HEK293 (cell line): Measurements from ENCODE around the gene GALNT2.

Experiments used
- BCL11A ChIP-seq: fragments of 450-650 bp; formaldehyde crosslinking; IDR thresholded peaks from 2 replicates; pipeline ENCODE4 v1.5.1; 2016; ENCODE audit warnings: low read depth, missing biosample characterization, missing genetic modification characterization
- INSM2 ChIP-seq: fragments of 450-650 bp; formaldehyde crosslinking; IDR thresholded peaks from 2 replicates; pipeline ENCODE4 v1.5.1; 2016; ENCODE audit warnings: missing biosample characterization, missing genetic modification characterization
- KLF16 ChIP-seq: fragments of 450-650 bp; formaldehyde crosslinking; IDR thresholded peaks from 2 replicates; pipeline ENCODE4 v1.5.1; 2017; ENCODE audit warnings: missing biosample characterization, missing genetic modification characterization
- KLF8 ChIP-seq: fragments of 450-650 bp; formaldehyde crosslinking; IDR thresholded peaks from 2 replicates; pipeline ENCODE4 v1.5.1; 2016; ENCODE audit warnings: missing biosample characterization, missing genetic modification characterization
- SP7 ChIP-seq: fragments of 450-650 bp; formaldehyde crosslinking; IDR thresholded peaks from 2 replicates; pipeline ENCODE4 v1.5.1; 2016; ENCODE audit warnings: missing biosample characterization, missing genetic modification characterization
- ZBTB10 ChIP-seq: fragments of 450-650 bp; formaldehyde crosslinking; IDR thresholded peaks from 2 replicates; pipeline ENCODE4 v1.5.1; 2016; ENCODE audit warnings: missing biosample characterization, missing genetic modification characterization
- ZBTB7A ChIP-seq: fragments of 450-650 bp; formaldehyde crosslinking; IDR thresholded peaks from 2 replicates; pipeline ENCODE4 v1.5.1; 2016; ENCODE audit warnings: low read depth, missing biosample characterization, missing genetic modification characterization
- ZBTB8A ChIP-seq: fragments of 450-650 bp; formaldehyde crosslinking; IDR thresholded peaks from 2 replicates; pipeline ENCODE4 v1.5.1; 2016; ENCODE audit warnings: missing biosample characterization, missing genetic modification characterization
- ZFP37 ChIP-seq: fragments of 450-650 bp; formaldehyde crosslinking; IDR thresholded peaks from 2 replicates; pipeline ENCODE4 v1.5.1; 2016; ENCODE audit warnings: missing biosample characterization, missing genetic modification characterization
- ZNF133 ChIP-seq: fragments of 450-650 bp; formaldehyde crosslinking; IDR thresholded peaks from 2 replicates; pipeline ENCODE4 v1.5.1; 2016; ENCODE audit warnings: missing biosample characterization, missing genetic modification characterization
- ZNF148 ChIP-seq: fragments of 450-650 bp; formaldehyde crosslinking; IDR thresholded peaks from 2 replicates; pipeline ENCODE4 v1.5.0; 2017; ENCODE audit warnings: missing biosample characterization, missing genetic modification characterization, borderline replicate concordance
- ZNF2 ChIP-seq: fragments of 450-650 bp; formaldehyde crosslinking; IDR thresholded peaks from 2 replicates; pipeline ENCODE4 v1.5.1; 2016; ENCODE audit warnings: missing biosample characterization, missing genetic modification characterization
- ZNF324 ChIP-seq: fragments of 450-650 bp; formaldehyde crosslinking; IDR thresholded peaks from 2 replicates; pipeline ENCODE4 v1.5.1; 2016; ENCODE audit warnings: missing biosample characterization, missing genetic modification characterization
- ZNF394 ChIP-seq: fragments of 450-650 bp; formaldehyde crosslinking; IDR thresholded peaks from 2 replicates; pipeline ENCODE4 v1.5.1; 2016; ENCODE audit warnings: missing biosample characterization, missing genetic modification characterization, mild to moderate bottlenecking, moderate library complexity, borderline replicate concordance
- ZNF473 ChIP-seq: fragments of 450-650 bp; formaldehyde crosslinking; IDR thresholded peaks from 2 replicates; pipeline ENCODE4 v1.5.1; 2017; ENCODE audit warnings: missing biosample characterization, missing genetic modification characterization
- ZNF529 ChIP-seq: fragments of 450-650 bp; formaldehyde crosslinking; IDR thresholded peaks from 2 replicates; pipeline ENCODE4 v1.5.1; 2017; ENCODE audit warnings: missing genetic modification characterization, missing biosample characterization; ENCODE audit not compliant: insufficient replicate concordance
- ZNF544 ChIP-seq: fragments of 450-650 bp; formaldehyde crosslinking; IDR thresholded peaks from 2 replicates; pipeline ENCODE4 v1.5.0; 2017; ENCODE audit warnings: missing biosample characterization, missing genetic modification characterization
- ZNF560 ChIP-seq: fragments of 450-650 bp; formaldehyde crosslinking; IDR thresholded peaks from 2 replicates; pipeline ENCODE4 v1.5.1; 2017; ENCODE audit warnings: missing biosample characterization, missing genetic modification characterization, borderline replicate concordance
- ZNF610 ChIP-seq: fragments of 450-650 bp; formaldehyde crosslinking; IDR thresholded peaks from 2 replicates; pipeline ENCODE4 v1.5.1; 2016; ENCODE audit warnings: missing biosample characterization, missing genetic modification characterization, borderline replicate concordance
- ZNF776 ChIP-seq: fragments of 450-650 bp; formaldehyde crosslinking; IDR thresholded peaks from 2 replicates; pipeline ENCODE4 v1.5.0; 2017; ENCODE audit warnings: missing biosample characterization, missing genetic modification characterization, borderline replicate concordance
- ZNF792 ChIP-seq: fragments of 450-650 bp; formaldehyde crosslinking; IDR thresholded peaks from 2 replicates; pipeline ENCODE4 v1.5.1; 2016; ENCODE audit warnings: missing biosample characterization, missing genetic modification characterization
- ZNF837 ChIP-seq: fragments of 450-650 bp; formaldehyde crosslinking; IDR thresholded peaks from 2 replicates; pipeline ENCODE4 v1.5.1; 2016; ENCODE audit warnings: missing biosample characterization, missing genetic modification characterization
- ZXDB ChIP-seq: fragments of 450-650 bp; formaldehyde crosslinking; IDR thresholded peaks from 2 replicates; pipeline ENCODE4 v1.5.1; 2016; ENCODE audit warnings: missing biosample characterization, missing genetic modification characterization
- TF ChIP-seq, protein P1 (sequence below): fragments of 450-650 bp; formaldehyde crosslinking; IDR thresholded peaks from 2 replicates; pipeline ENCODE4 v1.5.1; 2016; ENCODE audit warnings: missing biosample characterization, missing genetic modification characterization
- TF ChIP-seq, protein P2 (sequence below): fragments of 450-650 bp; formaldehyde crosslinking; optimal IDR thresholded peaks from 2 replicates; pipeline ENCODE3; 2016; ENCODE audit warnings: missing biosample characterization, mild to moderate bottlenecking, missing genetic modification characterization
- TF ChIP-seq, protein P3 (sequence below): fragments of 450-650 bp; formaldehyde crosslinking; IDR thresholded peaks from 2 replicates; pipeline ENCODE4 v1.5.1; 2016; ENCODE audit warnings: missing biosample characterization, missing genetic modification characterization, low read depth

Gene GALNT2

GRCh38 chr1:230083053-230083452 lies 16.0 kb downstream of the GALNT2 start (continued):
- TF ChIP-seq, protein P1, sequence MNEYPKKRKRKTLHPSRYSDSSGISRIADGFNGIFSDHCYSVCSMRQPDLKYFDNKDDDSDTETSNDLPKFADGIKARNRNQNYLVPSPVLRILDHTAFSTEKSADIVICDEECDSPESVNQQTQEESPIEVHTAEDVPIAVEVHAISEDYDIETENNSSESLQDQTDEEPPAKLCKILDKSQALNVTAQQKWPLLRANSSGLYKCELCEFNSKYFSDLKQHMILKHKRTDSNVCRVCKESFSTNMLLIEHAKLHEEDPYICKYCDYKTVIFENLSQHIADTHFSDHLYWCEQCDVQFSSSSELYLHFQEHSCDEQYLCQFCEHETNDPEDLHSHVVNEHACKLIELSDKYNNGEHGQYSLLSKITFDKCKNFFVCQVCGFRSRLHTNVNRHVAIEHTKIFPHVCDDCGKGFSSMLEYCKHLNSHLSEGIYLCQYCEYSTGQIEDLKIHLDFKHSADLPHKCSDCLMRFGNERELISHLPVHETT (tag by site-specific recombination), result peak; percentile 82
- TF ChIP-seq BCL11A (tag by site-specific recombination) (peak; percentile 34; the same call in 1 of the 2 replicates), ZNF133 (tag by site-specific recombination) (peak; percentile 40; the same call in 1 of the 2 replicates), ZNF544 (tag by site-specific recombination) (no peak), ZNF148 (peak; percentile 33; the same call in 1 of the 2 replicates), ZNF560 (peak; percentile 57; the same call in 1 of the 2 replicates), INSM2 (tag by site-specific recombination) (peak; percentile 83), ZBTB10 (peak; percentile 64; the same call in 1 of the 2 replicates), ZNF473 (tag by site-specific recombination) (peak; percentile 30; the same call in 1 of the 2 replicates), ZBTB7A (peak; percentile 82; the same call in 1 of the 2 replicates), ZXDB (tag by site-specific recombination) (peak; percentile 30; the same call in 1 of the 2 replicates), KLF8 (tag by site-specific recombination) (no peak; the same call in 1 of the 2 replicates), ZNF837 (tag by site-specific recombination) (no peak), ZNF610 (tag by site-specific recombination) (peak; percentile 34; the same call in 1 of the 2 replicates), ZNF529 (tag by site-specific recombination) (peak; percentile 43), ZNF324 (peak; percentile 28; the same call in 1 of the 2 replicates), ZFP37 (tag by site-specific recombination) (0 out of 2 replicates have a peak, but pooled peaks have one; percentile 20), ZBTB8A (peak; percentile 18; the same call in 1 of the 2 replicates), ZNF2 (tag by site-specific recombination) (peak; percentile 74; the same call in 1 of the 2 replicates), ZNF776 (peak; percentile 51; the same call in 1 of the 2 replicates), ZNF792 (tag by site-specific recombination) (no peak), SP7 (tag by site-specific recombination) (peak; percentile 57; the same call in 1 of the 2 replicates), ZNF394 (tag by site-specific recombination) (no peak; the same call in 1 of the 2 replicates), KLF16 (tag by site-specific recombination) (no peak)
- TF ChIP-seq, protein P2, sequence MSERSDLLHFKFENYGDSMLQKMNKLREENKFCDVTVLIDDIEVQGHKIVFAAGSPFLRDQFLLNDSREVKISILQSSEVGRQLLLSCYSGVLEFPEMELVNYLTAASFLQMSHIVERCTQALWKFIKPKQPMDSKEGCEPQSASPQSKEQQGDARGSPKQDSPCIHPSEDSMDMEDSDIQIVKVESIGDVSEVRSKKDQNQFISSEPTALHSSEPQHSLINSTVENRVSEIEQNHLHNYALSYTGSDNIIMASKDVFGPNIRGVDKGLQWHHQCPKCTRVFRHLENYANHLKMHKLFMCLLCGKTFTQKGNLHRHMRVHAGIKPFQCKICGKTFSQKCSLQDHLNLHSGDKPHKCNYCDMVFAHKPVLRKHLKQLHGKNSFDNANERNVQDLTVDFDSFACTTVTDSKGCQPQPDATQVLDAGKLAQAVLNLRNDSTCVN (tag by site-specific recombination), result peak; percentile 30
- TF ChIP-seq, protein P3, sequence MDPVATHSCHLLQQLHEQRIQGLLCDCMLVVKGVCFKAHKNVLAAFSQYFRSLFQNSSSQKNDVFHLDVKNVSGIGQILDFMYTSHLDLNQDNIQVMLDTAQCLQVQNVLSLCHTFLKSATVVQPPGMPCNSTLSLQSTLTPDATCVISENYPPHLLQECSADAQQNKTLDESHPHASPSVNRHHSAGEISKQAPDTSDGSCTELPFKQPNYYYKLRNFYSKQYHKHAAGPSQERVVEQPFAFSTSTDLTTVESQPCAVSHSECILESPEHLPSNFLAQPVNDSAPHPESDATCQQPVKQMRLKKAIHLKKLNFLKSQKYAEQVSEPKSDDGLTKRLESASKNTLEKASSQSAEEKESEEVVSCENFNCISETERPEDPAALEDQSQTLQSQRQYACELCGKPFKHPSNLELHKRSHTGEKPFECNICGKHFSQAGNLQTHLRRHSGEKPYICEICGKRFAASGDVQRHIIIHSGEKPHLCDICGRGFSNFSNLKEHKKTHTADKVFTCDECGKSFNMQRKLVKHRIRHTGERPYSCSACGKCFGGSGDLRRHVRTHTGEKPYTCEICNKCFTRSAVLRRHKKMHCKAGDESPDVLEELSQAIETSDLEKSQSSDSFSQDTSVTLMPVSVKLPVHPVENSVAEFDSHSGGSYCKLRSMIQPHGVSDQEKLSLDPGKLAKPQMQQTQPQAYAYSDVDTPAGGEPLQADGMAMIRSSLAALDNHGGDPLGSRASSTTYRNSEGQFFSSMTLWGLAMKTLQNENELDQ (tag by site-specific recombination), result no peak
